ENCODE data around the gene JAG2. TPM values are rescaled to one million over a fixed set of nuclear protein-coding genes. Genes with fewer than 3 reads are reported as not detected.

The JAG2 gene
- total RNA-seq, 1 donor from 2014 or later, result 5.7 TPM

- no peak overlapping the region for H3K4me3 ChIP-seq (ENCODE audit: low read depth, low read length)
- no peak for TF ChIP-seq CTCF (conservative IDR thresholded peaks at IDR 0.05; ENCODE audit: low read depth, low read length)
Observed at GRCh38 chr14:105208738-105209075, 40.1 kb upstream of the JAG2 start.

GRCh38 chr14:105207996-105208737 lies 39.6 kb upstream of the JAG2 start:
- TF ChIP-seq CTCF (conservative IDR thresholded peaks at IDR 0.05; ENCODE audit: low read depth, low read length), result no peak
- no peak for DNase-seq (ENCODE audit: low read depth)
- no peak overlapping the region for H3K4me3 ChIP-seq (ENCODE audit: low read depth, low read length)

More at GRCh38 chr14:105208738-105209075, 40.1 kb upstream of the JAG2 start:
- DNase-seq (ENCODE audit: low read depth), result no peak

GRCh38 chr14:105207460-105207901 lies 38.9 kb upstream of the JAG2 start:
- TF ChIP-seq CTCF (conservative IDR thresholded peaks at IDR 0.05; ENCODE audit: low read depth, low read length), result no peak
- no peak for DNase-seq (ENCODE audit: low read depth)
- H3K4me3 ChIP-seq (ENCODE audit: low read depth, low read length), result no peak overlapping the region

- DNase-seq (ENCODE audit: low read depth), result no peak
- no peak for TF ChIP-seq CTCF (conservative IDR thresholded peaks at IDR 0.05; ENCODE audit: low read depth, low read length)
- no peak overlapping the region for H3K4me3 ChIP-seq (ENCODE audit: low read depth, low read length)
Observed at GRCh38 chr14:105206873-105207272, 38.3 kb upstream of the JAG2 start.

- H3K4me3 ChIP-seq (ENCODE audit: low read depth, low read length), result no peak overlapping the region
- TF ChIP-seq CTCF (conservative IDR thresholded peaks at IDR 0.05; ENCODE audit: low read depth, low read length), result no peak
- DNase-seq (ENCODE audit: low read depth), result no peak
Observed at GRCh38 chr14:105205673-105206208, 37.2 kb upstream of the JAG2 start.

GRCh38 chr14:105204931-105205672 lies 36.5 kb upstream of the JAG2 start:
- no peak for TF ChIP-seq CTCF (conservative IDR thresholded peaks at IDR 0.05; ENCODE audit: low read depth, low read length)
- H3K4me3 ChIP-seq (ENCODE audit: low read depth, low read length), result no peak overlapping the region
- DNase-seq (ENCODE audit: low read depth), result no peak

Data from epithelial cell of proximal tubule (primary cell).